GM13977 (cell line): ENCODE measurements around the gene SEC24D.

Experiments used
- DNase-seq: peaks from one replicate; pipeline ENCODE4 v3.0.0; 2012; ENCODE audit warnings: low spot score
- in situ Hi-C: fragments of 300-500 bp; cut with MboI; formaldehyde crosslinking; loops from one replicate; pipeline ENCODE4 v1.12.0; 2022; ENCODE audit warnings: low sequenced_read_pairs, low pct_unique_long_range_greater_than_20kb, mixed read lengths, inconsistent platforms; ENCODE audit not compliant: unreplicated experiment
- TF ChIP-seq, protein P1 (sequence below): IDR thresholded peaks from 2 replicates; pipeline ENCODE4 v1.5.1; 2012; ENCODE audit warnings: mild to moderate bottlenecking, control low read depth; ENCODE audit not compliant: insufficient read depth; ENCODE audit errors: extremely low read depth, missing control alignments

Gene SEC24D

DNA sequence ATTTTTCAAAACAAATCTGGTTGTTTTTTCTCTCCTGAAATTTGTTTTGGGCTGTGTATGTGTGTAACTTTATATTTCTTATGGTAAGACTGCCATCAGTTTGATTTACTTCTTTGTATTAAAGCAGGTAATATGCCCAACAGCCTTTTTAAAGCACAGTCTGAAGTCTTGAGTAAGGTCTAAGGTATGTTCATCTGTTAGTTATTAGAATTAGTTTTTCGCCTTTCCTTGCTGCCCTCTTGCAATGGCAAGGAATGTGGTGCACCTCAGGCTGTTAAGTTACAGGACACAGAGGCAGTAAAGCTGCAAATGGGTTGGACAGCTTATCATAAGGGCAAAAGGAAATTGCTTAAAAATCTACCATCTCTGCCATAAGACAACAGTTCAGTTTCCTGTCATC is 79.0 kb downstream of the SEC24D start:
- in situ Hi-C loops, result no loop called here
- DNase-seq, result no peak
- TF ChIP-seq, protein P1, sequence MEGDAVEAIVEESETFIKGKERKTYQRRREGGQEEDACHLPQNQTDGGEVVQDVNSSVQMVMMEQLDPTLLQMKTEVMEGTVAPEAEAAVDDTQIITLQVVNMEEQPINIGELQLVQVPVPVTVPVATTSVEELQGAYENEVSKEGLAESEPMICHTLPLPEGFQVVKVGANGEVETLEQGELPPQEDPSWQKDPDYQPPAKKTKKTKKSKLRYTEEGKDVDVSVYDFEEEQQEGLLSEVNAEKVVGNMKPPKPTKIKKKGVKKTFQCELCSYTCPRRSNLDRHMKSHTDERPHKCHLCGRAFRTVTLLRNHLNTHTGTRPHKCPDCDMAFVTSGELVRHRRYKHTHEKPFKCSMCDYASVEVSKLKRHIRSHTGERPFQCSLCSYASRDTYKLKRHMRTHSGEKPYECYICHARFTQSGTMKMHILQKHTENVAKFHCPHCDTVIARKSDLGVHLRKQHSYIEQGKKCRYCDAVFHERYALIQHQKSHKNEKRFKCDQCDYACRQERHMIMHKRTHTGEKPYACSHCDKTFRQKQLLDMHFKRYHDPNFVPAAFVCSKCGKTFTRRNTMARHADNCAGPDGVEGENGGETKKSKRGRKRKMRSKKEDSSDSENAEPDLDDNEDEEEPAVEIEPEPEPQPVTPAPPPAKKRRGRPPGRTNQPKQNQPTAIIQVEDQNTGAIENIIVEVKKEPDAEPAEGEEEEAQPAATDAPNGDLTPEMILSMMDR, result no peak

DNA sequence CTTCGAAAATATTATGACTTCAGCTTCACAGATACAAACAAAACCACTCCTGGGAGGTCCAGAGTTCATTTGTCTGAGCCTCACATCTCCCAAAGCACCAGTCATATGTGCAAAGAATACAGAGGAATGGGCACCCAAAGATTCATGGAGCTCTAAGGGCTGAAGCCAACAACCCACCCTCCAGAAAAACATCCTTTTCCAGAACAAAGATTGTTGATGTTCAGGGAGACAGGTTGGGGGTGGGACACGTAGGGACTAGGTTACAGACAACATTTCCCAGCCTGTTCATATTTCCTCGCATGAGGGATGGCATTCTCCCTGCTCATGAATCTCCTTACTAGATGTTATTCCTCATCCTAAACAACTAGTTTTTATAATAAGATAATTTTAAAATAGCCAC is 79.5 kb downstream of the SEC24D start:
- no peak for DNase-seq
- in situ Hi-C loops, result no loop called here
- TF ChIP-seq, protein P1, result no peak

DNA sequence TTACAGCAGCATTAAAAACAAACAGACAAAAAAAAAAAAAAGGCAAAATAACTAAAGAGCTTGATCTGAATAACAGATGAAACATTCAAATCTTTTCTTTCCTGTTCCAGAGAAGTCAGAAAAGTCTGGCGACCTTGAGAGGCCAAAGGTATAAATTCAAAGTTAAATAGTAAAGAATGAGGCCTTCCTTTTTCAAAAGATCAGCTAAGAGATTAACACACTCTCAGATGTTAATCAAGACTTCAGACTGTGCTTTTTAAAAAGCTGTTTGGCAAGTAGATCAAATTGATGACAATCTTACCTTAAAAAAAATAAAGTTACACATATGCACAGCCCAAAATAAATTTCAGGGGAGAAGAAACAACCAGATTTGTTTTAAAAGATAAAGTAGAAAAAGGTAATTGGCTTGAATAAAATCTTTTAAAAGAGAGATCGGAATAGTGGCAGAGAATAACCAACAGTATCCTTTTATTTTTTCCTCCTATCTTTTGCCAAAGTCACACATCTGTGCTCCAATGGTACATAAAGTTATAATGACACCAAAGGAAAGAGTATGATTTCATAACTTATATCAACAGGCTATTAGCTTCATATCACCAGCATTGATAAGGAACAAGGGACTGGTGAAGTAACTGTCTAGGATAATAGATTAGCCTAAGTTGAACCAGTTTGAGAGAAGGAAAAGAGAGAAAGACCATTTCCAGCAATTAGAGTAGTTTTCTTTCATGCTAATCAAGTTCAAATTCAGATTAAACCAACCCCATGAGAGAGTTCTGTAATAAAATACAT is 80.3 kb downstream of the SEC24D start:
- in situ Hi-C loops, result no loop called here
- TF ChIP-seq, protein P1, result no peak
- DNase-seq, result no peak

DNA sequence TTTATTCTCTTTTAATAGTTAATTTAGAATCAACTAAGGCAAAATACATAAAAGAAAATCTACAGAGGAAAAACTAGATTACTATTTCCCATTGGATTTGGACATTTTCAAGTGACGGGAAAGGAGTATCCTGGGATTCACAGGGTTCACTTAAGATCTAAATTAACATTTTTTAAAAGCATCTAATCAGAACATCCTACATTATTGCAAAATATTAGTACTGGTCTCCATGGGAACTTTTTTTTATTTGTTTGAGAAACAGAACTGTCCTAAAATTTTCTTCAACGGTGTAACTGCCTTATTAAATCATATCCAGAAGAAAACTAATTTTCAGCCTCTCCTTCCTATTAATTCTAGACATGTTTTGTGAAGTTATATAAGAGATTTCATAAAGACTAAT is 81.0 kb downstream of the SEC24D start:
- no peak for DNase-seq
- in situ Hi-C loops, result no loop called here
- TF ChIP-seq, protein P1, result no peak

DNA sequence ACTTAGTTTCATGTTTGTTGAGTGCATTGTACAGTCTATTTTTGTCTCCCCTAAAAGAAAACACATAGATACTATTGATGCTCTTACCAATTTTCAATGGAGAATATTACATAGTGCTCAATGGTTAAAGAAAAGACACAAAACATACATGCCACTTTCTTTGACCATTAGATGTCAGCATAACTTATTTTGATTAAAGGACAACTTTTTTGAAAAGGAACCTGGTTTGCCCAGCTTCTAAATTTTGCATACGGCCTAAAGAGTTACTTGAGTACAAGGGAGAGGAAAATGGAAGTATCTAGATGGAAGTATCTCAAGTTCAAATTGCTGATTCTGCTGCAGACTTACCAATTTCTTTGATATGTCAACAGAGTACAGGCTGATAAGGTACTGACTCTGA is 82.2 kb downstream of the SEC24D start:
- no peak for DNase-seq
- TF ChIP-seq, protein P1, result no peak
- in situ Hi-C loops, result no loop called here

DNA sequence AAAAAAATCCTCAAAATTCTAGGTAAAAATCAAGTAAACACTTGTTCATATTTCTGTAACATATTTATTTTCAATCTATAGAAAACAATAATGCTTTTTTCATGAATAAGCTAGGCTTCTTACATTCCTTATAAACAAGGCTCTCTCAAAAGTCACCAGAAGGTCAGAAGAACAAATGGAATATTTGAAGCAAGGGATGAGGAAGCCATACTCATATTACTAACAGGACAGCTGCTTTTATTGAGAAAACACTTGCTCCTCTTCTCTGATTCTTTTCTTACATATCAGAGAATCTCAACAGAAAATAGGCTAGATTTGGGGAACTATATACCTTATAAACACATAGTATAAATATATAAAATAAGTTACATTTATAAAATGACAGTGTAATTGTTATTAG is 82.8 kb downstream of the SEC24D start:
- in situ Hi-C loops, result no loop called here
- TF ChIP-seq, protein P1, result no peak
- no peak for DNase-seq

DNA sequence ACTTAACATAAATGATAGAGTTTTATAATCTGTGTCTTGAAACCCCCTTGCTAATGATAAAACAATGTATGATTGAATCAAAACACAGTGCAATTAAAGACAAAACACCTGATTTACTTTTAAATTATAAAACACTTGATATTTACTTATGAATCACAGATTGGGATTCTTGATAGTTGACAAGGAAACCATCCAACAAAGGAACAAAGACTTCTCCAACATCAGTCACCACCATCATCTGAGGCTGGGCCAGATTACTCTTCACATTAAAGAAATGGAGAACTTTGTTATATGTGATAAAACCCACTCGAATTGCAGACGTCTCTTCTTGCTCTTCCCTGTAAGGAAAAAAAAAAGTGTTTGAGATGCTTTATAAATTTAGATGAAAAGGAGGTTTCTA is 83.4 kb downstream of the SEC24D start:
- TF ChIP-seq, protein P1, result no peak
- in situ Hi-C loops, result no loop called here
- DNase-seq, result no peak
